Rectal smooth muscle tissue (tissue), 1 donor: ENCODE data around the gene LCNL1.

Source experiments
- H3K27ac ChIP-seq: one replicate; pipeline ENCODE4 v1.7.0; 2013; ENCODE audit warnings: low read depth, low read length, inconsistent platforms
- H3K27me3 ChIP-seq: one replicate; pipeline ENCODE4 v1.7.0; 2013; ENCODE audit warnings: low read length; ENCODE audit not compliant: control insufficient read depth, insufficient read depth
- H3K36me3 ChIP-seq: one replicate; pipeline ENCODE4 v1.7.0; 2013; ENCODE audit warnings: low read length; ENCODE audit not compliant: control insufficient read depth, insufficient read depth
- H3K4me1 ChIP-seq: one replicate; pipeline ENCODE4 v1.7.0; 2013; ENCODE audit warnings: low read length; ENCODE audit not compliant: control insufficient read depth, insufficient read depth
- H3K4me3 ChIP-seq: one replicate; pipeline ENCODE4 v1.7.0; 2013; ENCODE audit warnings: low read length
- H3K9ac ChIP-seq: one replicate; pipeline ENCODE4 v1.7.0; 2013; ENCODE audit warnings: low read length

The LCNL1 gene

DNA sequence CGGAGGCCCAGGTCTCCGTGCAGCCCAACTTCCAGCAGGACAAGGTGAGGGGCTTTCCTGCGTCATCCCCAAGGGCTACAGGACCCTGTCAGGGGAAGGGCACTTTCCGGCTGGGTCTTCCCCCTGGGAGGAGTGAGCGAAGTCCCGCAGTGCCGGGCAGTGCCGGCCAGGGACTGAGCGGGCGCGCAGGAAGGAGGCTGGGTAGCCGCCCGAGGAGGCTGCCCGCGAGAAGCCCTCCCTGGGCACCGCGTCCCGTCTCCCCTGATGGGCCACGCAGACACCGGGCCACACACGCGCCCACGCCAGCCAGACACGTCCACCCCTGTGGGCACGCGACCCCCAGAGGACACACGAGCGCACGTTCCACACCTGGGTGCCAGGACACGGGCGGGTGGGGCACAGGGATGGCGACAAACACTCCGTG is 5.1 kb upstream of the LCNL1 start:
- no peak overlapping the region for H3K9ac ChIP-seq
- H3K36me3 ChIP-seq = no peaks in the 10 kb centered on the region
- no peaks in the 10 kb centered on the region for H3K4me1 ChIP-seq
- H3K27me3 ChIP-seq = peaks cover 3% of the 10 kb centered on the region
- H3K4me3 ChIP-seq = peak overlapping the region; percentile 51
- no peak overlapping the region for H3K27ac ChIP-seq

DNA sequence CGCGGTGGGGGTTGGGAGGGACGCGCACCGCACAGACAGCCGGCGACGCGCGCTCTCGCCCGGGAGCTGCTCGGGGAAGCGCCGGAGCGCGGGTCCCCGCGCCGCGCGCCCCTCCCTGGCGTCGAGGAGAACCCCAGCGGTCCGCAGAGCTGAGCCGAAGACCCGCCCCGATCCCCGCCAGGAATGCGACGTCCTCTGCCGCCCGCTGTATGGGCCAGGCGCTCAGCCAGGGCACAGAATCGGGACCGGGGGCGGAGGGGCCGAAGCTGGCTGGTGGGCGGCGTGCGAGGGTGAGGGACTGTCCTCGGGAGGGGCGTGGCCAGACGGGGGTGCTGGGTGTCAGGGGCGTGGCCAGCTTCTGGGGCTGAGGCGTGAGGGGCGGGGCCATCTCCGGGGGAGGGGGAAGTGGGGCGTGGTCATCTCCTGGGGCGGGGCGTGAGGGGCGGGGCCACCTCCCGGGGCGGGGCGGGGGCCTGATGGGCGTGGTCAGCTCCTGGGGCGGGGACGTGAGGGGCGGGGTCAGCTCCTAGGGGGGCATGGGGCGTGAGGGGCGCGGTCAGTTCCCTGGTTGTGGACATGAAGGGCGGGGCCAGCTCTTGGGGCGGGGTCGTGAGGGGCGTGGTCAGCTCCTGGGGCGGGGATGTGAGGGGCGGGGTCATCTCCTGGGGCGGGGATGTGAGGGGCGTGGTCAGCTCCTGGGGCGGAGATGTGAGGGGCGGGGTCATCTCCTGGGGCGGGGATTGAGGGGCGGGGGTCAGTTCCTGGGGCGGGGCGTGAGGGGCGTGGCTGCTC is 4.5 kb upstream of the LCNL1 start:
- Histone ChIP-seq H3K9ac (no peak overlapping the region), H3K27ac (no peak overlapping the region), H3K4me3 (peak overlapping the region; percentile 51), H3K27me3 (peaks cover 9% of the 10 kb centered on the region), H3K36me3 (no peaks in the 10 kb centered on the region), H3K4me1 (no peaks in the 10 kb centered on the region)

DNA sequence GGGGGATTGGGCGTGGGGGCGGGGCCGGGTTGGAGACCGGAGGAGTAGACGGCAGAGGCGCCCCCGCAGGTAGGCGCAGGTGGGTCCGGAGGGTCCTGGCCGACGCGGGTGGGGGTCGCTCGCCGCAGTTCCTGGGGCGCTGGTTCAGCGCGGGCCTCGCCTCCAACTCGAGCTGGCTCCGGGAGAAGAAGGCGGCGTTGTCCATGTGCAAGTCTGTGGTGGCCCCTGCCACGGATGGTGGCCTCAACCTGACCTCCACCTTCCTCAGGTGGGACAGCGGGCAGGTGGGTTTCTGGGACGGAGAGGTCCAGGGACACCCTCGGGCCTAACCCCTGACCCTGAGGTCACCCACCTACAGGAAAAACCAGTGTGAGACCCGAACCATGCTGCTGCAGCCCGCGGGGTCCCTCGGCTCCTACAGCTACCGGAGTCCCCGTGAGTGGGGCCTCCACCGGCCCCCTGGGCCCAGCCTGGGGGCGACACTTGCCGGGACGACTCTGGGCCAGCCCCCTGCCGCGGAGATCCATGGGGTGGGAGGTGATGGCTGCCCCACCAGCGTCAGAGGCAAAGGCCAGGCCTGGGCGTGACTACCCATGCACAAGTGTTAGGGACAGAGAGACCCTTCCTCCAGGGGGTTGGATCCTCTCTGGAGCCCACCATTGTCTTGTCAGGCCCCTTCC is 3.8 kb upstream of the LCNL1 start:
- no peaks in the 10 kb centered on the region for H3K36me3 ChIP-seq
- peaks cover 9% of the 10 kb centered on the region for H3K27me3 ChIP-seq
- H3K4me3 ChIP-seq = no peak overlapping the region
- H3K27ac ChIP-seq = no peak overlapping the region
- H3K9ac ChIP-seq = no peak overlapping the region
- H3K4me1 ChIP-seq = no peaks in the 10 kb centered on the region

DNA sequence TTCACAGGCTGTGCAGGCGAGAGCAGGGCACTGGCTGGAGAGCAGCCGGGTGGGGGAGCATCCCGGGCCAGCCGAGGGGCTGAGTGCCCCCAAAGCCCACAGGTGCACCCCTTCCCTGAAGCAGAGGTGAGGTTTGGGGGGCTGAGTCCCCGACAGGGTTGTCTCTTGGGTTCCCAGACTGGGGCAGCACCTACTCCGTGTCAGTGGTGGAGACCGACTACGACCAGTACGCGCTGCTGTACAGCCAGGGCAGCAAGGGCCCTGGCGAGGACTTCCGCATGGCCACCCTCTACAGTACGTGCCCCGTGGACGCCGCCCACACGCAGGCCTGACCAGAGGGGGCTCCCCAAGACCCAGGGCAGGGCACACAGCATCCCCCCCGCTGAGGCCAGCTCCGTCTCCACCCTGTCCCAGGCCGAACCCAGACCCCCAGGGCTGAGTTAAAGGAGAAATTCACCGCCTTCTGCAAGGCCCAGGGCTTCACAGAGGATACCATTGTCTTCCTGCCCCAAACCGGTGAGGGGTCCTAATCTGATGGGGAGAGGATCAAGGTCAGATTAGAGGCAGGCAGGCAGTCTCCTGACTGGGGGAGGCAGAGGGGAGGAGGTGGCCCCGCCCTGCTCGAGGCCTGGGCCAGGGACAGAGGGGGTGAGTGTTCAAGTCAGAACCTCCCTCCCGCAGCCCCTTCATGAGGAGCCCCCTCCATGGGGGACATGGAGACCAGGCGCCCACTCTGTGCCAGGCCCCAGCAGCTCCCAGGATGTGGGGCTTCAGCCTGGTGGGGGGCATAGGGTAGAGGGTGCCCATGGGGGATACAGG is 2.8 kb upstream of the LCNL1 start:
- no peak overlapping the region for H3K27ac ChIP-seq
- H3K4me1 ChIP-seq = no peaks in the 10 kb centered on the region

DNA sequence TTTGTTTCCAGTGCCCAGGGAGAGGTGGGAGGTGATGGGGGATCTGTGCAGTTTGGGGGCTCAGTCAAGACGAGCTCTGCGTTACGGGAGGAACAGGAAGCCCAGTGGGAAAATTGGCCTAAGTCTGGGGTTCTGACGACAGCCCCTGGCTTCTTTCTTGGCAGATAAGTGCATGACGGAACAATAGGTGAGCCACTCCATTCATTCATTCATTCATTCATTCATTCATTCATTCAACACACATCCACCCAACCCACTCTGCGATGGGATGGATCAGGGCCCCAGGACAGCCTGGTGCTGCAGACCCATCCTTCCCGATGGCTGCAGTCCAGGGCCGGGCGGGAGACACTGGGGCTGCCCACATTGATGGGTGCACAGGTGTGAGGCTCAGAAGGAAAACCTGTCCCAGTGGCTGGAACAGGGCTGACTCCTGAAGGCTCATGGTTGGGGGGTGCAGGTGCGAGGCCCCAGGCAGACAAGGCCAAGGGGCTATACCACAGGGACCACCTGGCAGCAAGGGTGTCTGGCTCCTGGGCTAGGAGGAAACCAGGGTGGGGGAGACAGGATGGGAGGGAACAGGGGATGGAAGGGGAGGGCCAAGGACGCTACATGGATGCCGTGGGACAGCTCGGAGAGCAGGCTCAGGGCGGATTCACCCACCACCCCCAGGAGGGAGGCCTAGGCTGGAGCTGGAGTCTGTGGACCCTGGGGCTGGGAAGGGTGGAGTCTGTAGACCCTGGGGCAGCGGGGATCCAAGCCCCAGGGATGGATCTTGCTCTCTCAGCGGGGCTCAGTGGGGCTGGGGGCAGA is 1.9 kb upstream of the LCNL1 start:
- Histone ChIP-seq H3K27ac (no peak overlapping the region), H3K27me3 (peaks cover 19% of the 10 kb centered on the region), H3K36me3 (no peaks in the 10 kb centered on the region), H3K4me3 (no peak overlapping the region), H3K9ac (no peak overlapping the region), H3K4me1 (no peaks in the 10 kb centered on the region)

More for the DNA sequence above, 2.8 kb upstream of the LCNL1 start:
- Histone ChIP-seq H3K36me3 (no peaks in the 10 kb centered on the region), H3K4me3 (no peak overlapping the region), H3K9ac (no peak overlapping the region), H3K27me3 (peaks cover 13% of the 10 kb centered on the region)

DNA sequence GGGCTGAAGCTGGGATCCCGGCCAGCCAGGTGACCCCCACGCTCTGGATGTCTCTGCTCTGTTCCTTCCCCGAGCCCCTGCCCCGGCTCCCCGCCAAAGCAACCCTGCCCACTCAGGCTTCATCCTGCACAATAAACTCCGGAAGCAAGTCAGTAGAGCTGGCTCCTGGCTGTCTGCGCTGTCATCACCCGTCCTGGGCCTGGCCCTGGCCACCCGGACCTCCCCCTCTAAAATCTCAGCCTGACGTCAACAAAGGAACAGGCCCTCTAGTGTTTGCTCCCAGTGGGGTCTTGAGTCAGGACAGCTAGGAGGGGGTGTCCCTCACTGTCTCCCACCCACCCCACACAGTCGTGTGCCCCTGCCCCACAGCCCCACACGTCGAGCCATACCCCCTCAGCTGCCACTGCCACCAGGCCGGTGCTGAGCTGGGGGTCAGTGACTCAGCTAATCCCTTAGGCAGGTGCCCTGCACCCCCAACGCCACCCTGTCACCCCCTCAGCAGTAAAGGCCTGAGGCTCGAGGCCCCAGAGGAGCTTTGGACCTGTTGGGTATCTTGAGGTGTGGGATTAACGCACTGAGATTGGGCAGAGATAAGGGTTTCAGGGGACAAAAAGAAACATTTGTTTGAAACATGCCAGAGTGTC is 1.1 kb upstream of the LCNL1 start:
- Histone ChIP-seq H3K4me3 (no peak overlapping the region), H3K27me3 (peaks cover 22% of the 10 kb centered on the region)

DNA sequence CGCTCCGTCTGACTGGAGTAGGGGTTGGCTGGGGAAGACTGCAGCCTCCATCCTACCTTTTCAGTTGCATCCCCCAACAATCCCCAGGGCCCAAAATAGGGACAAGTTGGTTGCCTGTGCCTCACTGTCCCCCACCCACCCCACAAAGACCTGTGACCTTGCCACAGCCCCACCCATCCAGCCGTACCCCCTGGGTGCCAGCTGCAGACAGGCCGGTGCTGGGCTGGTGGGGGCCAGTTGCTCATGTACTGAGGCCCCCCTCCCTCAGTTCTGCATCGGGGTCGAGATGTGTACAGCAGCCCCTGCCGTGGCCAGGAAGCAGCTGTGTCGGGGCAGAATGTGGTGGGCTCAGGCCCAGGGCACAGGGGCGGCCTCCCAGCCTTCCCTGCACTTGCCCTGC is 374 bp downstream of the LCNL1 start:
- Histone ChIP-seq H3K9ac (no peak overlapping the region), H3K27me3 (peaks cover 22% of the 10 kb centered on the region), H3K36me3 (no peaks in the 10 kb centered on the region), H3K4me3 (no peak overlapping the region), H3K27ac (no peak overlapping the region), H3K4me1 (no peaks in the 10 kb centered on the region)

More for the DNA sequence above, 1.1 kb upstream of the LCNL1 start:
- Histone ChIP-seq H3K36me3 (no peaks in the 10 kb centered on the region), H3K9ac (no peak overlapping the region), H3K27ac (no peak overlapping the region), H3K4me1 (no peaks in the 10 kb centered on the region)

DNA sequence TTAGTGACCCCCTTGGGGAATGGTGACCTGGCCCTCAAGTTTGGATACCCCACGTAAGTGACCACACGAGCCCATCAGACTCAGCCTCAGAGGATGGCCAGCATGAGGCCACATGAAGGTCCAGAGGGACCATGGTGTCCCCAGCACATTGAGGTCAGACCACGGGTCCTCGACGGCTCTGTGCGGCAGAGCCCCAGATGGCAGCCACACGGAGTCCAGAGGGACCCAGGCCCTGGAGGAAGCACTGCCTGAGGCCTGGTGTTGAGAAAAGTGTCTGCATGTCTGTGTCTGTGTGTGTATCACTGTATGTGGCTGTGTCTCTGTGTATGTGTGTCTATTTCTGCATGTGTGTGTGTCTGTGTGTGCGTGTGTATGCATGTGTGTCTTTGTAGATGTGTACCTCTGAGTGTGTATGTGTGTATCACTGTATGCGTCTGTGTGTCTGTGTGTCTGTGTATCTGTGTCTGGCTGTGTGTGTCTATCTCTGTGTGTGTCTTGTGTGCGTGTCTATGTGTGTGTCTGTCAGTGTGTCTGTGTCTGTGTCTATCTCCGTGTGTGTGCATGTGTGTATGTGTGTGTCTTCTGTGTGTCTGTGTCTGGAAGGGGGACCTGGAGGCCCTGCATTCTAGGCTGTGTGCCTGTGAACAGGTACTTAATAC is 992 bp downstream of the LCNL1 start:
- H3K4me1 ChIP-seq = no peaks in the 10 kb centered on the region
- no peak overlapping the region for H3K27ac ChIP-seq

DNA sequence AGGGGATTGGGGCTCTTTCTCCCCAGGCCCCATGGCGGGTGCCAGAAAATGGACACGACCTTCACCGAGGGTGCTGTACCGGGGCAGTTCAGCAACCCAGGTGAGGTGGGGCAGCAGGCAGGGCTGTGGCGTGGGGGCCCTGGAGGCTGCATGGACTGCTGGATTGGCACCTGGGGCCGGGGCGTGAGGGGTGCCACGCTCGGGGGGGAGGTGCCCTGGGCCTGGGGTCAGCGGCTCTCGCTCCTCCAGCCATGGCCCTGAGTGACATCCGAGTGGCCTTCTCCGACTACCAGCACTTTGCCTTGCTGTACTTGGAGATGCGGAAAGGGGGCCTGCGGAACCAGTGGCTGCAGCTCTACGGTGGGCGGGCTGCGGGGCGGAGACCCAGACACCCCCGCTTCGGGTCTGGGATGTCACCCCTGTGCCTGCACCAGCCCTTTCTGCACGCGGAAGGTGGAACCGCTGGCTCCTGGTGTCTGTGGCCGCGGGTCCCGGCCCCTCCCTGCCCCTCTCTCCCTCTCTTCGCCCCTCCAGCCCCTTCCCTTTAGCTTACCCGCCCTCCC is 1.8 kb downstream of the LCNL1 start:
- Histone ChIP-seq H3K9ac (no peak overlapping the region), H3K27ac (no peak overlapping the region), H3K4me1 (no peaks in the 10 kb centered on the region), H3K4me3 (no peak overlapping the region), H3K36me3 (no peaks in the 10 kb centered on the region), H3K27me3 (peaks cover 22% of the 10 kb centered on the region)

More for the DNA sequence above, 992 bp downstream of the LCNL1 start:
- H3K9ac ChIP-seq = no peak overlapping the region
- no peaks in the 10 kb centered on the region for H3K36me3 ChIP-seq
- no peak overlapping the region for H3K4me3 ChIP-seq
- peaks cover 22% of the 10 kb centered on the region for H3K27me3 ChIP-seq

DNA sequence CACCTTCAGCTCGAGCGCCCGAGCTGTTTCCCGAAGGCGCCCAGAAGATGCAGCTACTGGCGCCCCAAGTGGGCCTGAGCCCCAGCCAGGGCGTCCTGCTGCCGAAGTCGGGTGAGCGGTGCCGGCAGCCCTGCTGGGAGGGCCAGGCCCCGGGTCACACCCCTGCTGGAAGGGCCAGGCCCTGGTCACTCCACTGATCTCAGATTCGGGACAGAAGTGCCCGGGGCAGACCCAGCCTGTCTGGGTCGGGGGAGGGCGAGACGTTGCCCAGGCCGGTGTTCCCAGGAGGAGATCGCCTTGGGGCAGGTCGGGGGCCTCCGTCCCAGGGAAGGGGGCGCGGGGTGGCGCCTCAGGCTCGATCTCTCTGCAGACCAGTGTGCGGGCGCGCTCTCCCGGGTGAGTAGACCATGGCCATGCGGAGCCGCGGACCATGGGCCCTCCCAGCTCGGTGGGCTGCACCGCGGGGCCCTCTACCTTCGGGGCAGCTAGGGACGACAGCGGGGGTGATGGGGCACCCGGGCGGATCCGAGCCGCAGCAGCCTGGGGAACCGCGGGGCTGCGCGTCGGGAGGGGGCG is 2.3 kb downstream of the LCNL1 start:
- H3K4me3 ChIP-seq = no peak overlapping the region

DNA sequence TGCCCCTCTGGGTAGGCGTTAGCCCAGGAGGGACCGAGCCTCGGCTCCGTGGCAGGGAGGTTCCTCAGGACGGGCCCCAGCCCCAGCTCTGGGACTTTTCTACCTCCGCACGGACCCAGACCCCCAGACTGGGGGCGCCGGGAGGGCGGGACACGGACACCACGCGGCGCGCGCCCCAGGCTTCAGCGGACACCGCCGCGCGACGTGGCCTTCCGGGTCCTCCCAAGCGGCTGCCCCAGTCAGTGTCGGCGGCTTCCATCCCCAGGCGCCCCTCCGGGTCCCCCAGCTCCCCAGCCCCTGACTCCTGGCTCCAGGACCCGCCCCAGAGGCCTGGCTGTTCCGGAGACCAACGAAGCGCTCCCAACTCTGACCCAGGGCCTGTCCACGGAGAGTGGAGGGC is 3.1 kb downstream of the LCNL1 start:
- no peak overlapping the region for H3K4me3 ChIP-seq
- no peaks in the 10 kb centered on the region for H3K4me1 ChIP-seq
- H3K27me3 ChIP-seq = peaks cover 22% of the 10 kb centered on the region
- no peaks in the 10 kb centered on the region for H3K36me3 ChIP-seq
- H3K9ac ChIP-seq = no peak overlapping the region
- no peak overlapping the region for H3K27ac ChIP-seq

More for the DNA sequence above, 2.3 kb downstream of the LCNL1 start:
- Histone ChIP-seq H3K27ac (no peak overlapping the region), H3K4me1 (no peaks in the 10 kb centered on the region), H3K27me3 (peaks cover 22% of the 10 kb centered on the region), H3K9ac (no peak overlapping the region), H3K36me3 (no peaks in the 10 kb centered on the region)
